PC-3 (cell line): ENCODE results near the gene PPP1R27.

Experiments
- CTCF ChIP-seq: fragments of 300-600 bp; sonication (generic); conservative IDR thresholded peaks from 2 replicates; pipeline ENCODE4 v1.5.1; 2017; ENCODE audit warnings: antibody characterized with exemption, low read depth, mild to moderate bottlenecking, low read length
- EZH2 ChIP-seq: fragments of 300-600 bp; sonication (generic); IDR thresholded peaks from one replicate; pipeline ENCODE4 v1.6.1; 2017; ENCODE audit warnings: antibody characterized with exemption, mild to moderate bottlenecking, low read length; ENCODE audit not compliant: unreplicated experiment
- EZH2phosphoT487 ChIP-seq: fragments of 300-600 bp; sonication (generic); IDR thresholded peaks from 2 replicates; pipeline ENCODE4 v1.6.1; 2018; ENCODE audit warnings: mild to moderate bottlenecking, antibody characterized with exemption, low read length, borderline replicate concordance

GRCh38 chr17:81815646-81815986 lies 19.2 kb downstream of the PPP1R27 start:
- TF ChIP-seq CTCF (no peak), EZH2 (no peak), EZH2phosphoT487 (no peak)
